ENCODE measurements around the gene ZMYM3. TPM values are rescaled to one million over a fixed set of nuclear protein-coding genes. Genes with fewer than 3 reads are reported as not detected.
"Not testable (repeated sequence)": the region's sequence is repeated elsewhere in the genome, so short reads cannot be mapped to it uniquely, and the experiment has no call there.

The ZMYM3 gene
- total and polyA plus RNA-seq, 2 of the 4 experiments (the other 2 are of a cell fraction) = 10.0 to 28.1 TPM

- H3K4ac ChIP-seq (ENCODE audit: low read depth, low read length) = no peak overlapping the region
- H2AK9ac ChIP-seq (replicated peaks; ENCODE audit: low read depth, low read length, poor library complexity) = no peak overlapping the region
- no peaks in the 10 kb centered on the region for H3K79me1 ChIP-seq (ENCODE audit: low read depth in 1 of 2, low read length in 2 of 2)
- WGBS, 2 experiments (ENCODE audit: extremely low coverage in 2 of 2, insufficient read length in 1 of 2) = 76% methylated on average over 10 of the region's 19 CpGs; no CpG with 5 or more reads in 1 of the 2 experiments
- BruUV-seq (replicated peaks) = no TSS peak
- H3K36me3 ChIP-seq (ENCODE audit: control insufficient read depth, insufficient read depth, low read length) = no peaks in the 10 kb centered on the region
- DNase-seq (no peak), ATAC-seq (ENCODE audit: low read depth) (no peak)
- H3K27me3 ChIP-seq (ENCODE audit: control insufficient read depth, insufficient read depth, low read length) = no peaks in the 10 kb centered on the region
- no peak overlapping the region for H2BK15ac ChIP-seq (ENCODE audit: low read depth, low read length)
- H3K4me3 ChIP-seq (ENCODE audit: insufficient read depth, low read depth, low read length) = no peak overlapping the region
- no peak overlapping the region for H4K8ac ChIP-seq (ENCODE audit: low read depth in 2 of 2, low read length in 2 of 2)
- H2BK120ac ChIP-seq (ENCODE audit: low read depth, low read length) = no peak overlapping the region
- no peak overlapping the region for H4K5ac ChIP-seq (ENCODE audit: low read depth, low read length)
- H3K9me3 ChIP-seq (ENCODE audit: control insufficient read depth, insufficient read depth, low read length) = no peaks in the 10 kb centered on the region; the same call in 1 of the 2 replicates
- no peaks in the 10 kb centered on the region for H3K4me1 ChIP-seq (ENCODE audit: control insufficient read depth, insufficient read depth, low read length)
- no peak overlapping the region for H3K18ac ChIP-seq (ENCODE audit: low read depth, low read length)
- POLR2A ChIA-PET (ENCODE audit: unreplicated experiment) = no interaction called here
- no peak overlapping the region for H3K14ac ChIP-seq (replicated peaks; ENCODE audit: low read depth, low read length)
- H3K27ac ChIP-seq (ENCODE audit: insufficient read depth, low read length) = no peak overlapping the region
- in situ Hi-C loops (cut with MboI; ENCODE audit: low sequenced_read_pairs) (no loop called here), dilution Hi-C loops (cut with HindIII; ENCODE audit: low sequenced_read_pairs, unreplicated experiment) (no loop called here), intact Hi-C loops (cut with micrococcal nuclease) (no loop called here)
- H3K9me1 ChIP-seq (ENCODE audit: insufficient read depth, low read length) = no peaks in the 10 kb centered on the region
- no peak for TF ChIP-seq MAFK (IDR thresholded peaks at IDR 0.05; ENCODE audit: low read depth, low read length)
- TF ChIP-seq FOS (IDR thresholded peaks at IDR 0.05; ENCODE audit: low read depth, low read length) = no peak
- no peak overlapping the region for H2BK20ac ChIP-seq (ENCODE audit: low read depth, low read length)
- no peak overlapping the region for H3K9ac ChIP-seq (ENCODE audit: low read depth, low read length)
- H3K4me2 ChIP-seq (ENCODE audit: low read depth, low read length) = no peak overlapping the region
- no peak overlapping the region for H4K91ac ChIP-seq (ENCODE audit: insufficient read depth, low read depth, low read length)
- H2BK5ac ChIP-seq (ENCODE audit: low read depth, low read length, poor library complexity, severe bottlenecking) = no peak overlapping the region
- H3K23ac ChIP-seq (ENCODE audit: low read depth, low read length) = no peak overlapping the region
- CTCF ChIA-PET = no interaction called here
- H4K20me1 ChIP-seq (ENCODE audit: insufficient read depth, low read length) = no peaks in the 10 kb centered on the region
- H2AK5ac ChIP-seq (ENCODE audit: low read depth, low read length) = no peak overlapping the region
- H3K56ac ChIP-seq (ENCODE audit: extremely low read depth, insufficient read depth, low read length) = no peak overlapping the region
- no peak overlapping the region for H2AFZ ChIP-seq (replicated peaks; ENCODE audit: low read length, poor library complexity)
Observed at GRCh38 chrX:71269801-71270395, 16.0 kb upstream of the ZMYM3 start.

DNA sequence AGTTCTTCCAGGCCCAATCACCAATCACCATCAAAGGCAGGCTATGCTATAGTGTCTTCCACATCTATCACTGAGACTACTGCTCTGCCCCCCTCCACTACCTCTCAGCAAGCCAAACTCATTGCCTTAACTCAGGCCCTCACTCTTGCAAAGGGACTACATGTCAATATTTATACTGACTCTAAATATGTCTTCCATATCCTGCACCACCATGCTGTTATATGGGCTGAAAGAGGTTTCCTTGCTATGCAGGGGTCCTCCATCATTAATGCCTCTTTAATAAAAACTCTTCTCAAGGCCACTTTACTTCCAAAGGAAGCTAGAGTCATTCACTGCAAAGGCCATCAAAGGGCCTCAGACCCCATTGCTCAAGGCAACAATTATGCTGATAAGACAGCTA, 14.7 kb upstream of the ZMYM3 start:
- intact Hi-C loops (cut with micrococcal nuclease); H2BK120ac ChIP-seq (ENCODE audit: low read depth, low read length); H2BK5ac ChIP-seq (ENCODE audit: low read depth, low read length, poor library complexity, severe bottlenecking); H4K5ac ChIP-seq (ENCODE audit: low read depth, low read length); H4K8ac ChIP-seq (ENCODE audit: low read depth in 2 of 2, low read length in 2 of 2); H4K20me1 ChIP-seq (ENCODE audit: insufficient read depth, low read length); H3K18ac ChIP-seq (ENCODE audit: low read depth, low read length); POLR2A ChIA-PET (ENCODE audit: unreplicated experiment); H3K14ac ChIP-seq (replicated peaks; ENCODE audit: low read depth, low read length); H3K4me2 ChIP-seq (ENCODE audit: low read depth, low read length); H3K79me1 ChIP-seq (ENCODE audit: low read depth in 1 of 2, low read length in 2 of 2); H3K23ac ChIP-seq (ENCODE audit: low read depth, low read length); H3K36me3 ChIP-seq (ENCODE audit: control insufficient read depth, insufficient read depth, low read length); ATAC-seq (ENCODE audit: low read depth); H3K27ac ChIP-seq (ENCODE audit: insufficient read depth, low read length); H3K27me3 ChIP-seq (ENCODE audit: control insufficient read depth, insufficient read depth, low read length); H4K91ac ChIP-seq (ENCODE audit: insufficient read depth, low read depth, low read length); H3K9me3 ChIP-seq (ENCODE audit: control insufficient read depth, insufficient read depth, low read length); H3K4me3 ChIP-seq (ENCODE audit: insufficient read depth, low read depth, low read length); H3K4me1 ChIP-seq (ENCODE audit: control insufficient read depth, insufficient read depth, low read length); H2AFZ ChIP-seq (replicated peaks; ENCODE audit: low read length, poor library complexity); H3K9me1 ChIP-seq (ENCODE audit: insufficient read depth, low read length); dilution Hi-C loops (cut with HindIII; ENCODE audit: low sequenced_read_pairs, unreplicated experiment); H2AK5ac ChIP-seq (ENCODE audit: low read depth, low read length); H3K4ac ChIP-seq (ENCODE audit: low read depth, low read length); CTCF ChIA-PET; H2AK9ac ChIP-seq (replicated peaks; ENCODE audit: low read depth, low read length, poor library complexity); H3K9ac ChIP-seq (ENCODE audit: low read depth, low read length); H3K56ac ChIP-seq (ENCODE audit: extremely low read depth, insufficient read depth, low read length); H2BK15ac ChIP-seq (ENCODE audit: low read depth, low read length); in situ Hi-C loops (cut with MboI; ENCODE audit: low sequenced_read_pairs); DNase-seq; H2BK20ac ChIP-seq (ENCODE audit: low read depth, low read length); BruUV-seq (replicated peaks): not testable (repeated sequence)

All from IMR-90 (cell line).